Esophagus squamous epithelium (tissue), 5 donors: ENCODE data around the gene AK1. TPM values are rescaled to one million over a fixed set of nuclear protein-coding genes. Genes with fewer than 3 reads are reported as not detected.

Experiments
- DNase-seq: peaks from one replicate; lab custom pipeline; 2025; lab: John Stamatoyannopoulos, UW
- H3K27ac ChIP-seq, 4 donors: fragments of 200-600 bp; sonication (generic); one replicate each; pipeline ENCODE4 v1.5.1; 2016 to 2019; ENCODE audit warnings: mild to moderate bottlenecking in 1 of 4
- H3K27me3 ChIP-seq, 4 donors: fragments of 200-600 bp; sonication (generic); 1 replicate in 3 of 4; 2 replicates in 1 of 4; pipeline versions ENCODE4 v1.5.1 to v1.6.0; 2017 to 2021; ENCODE audit warnings: antibody characterized with exemption in 1 of 4
- H3K36me3 ChIP-seq, 3 donors: fragments of 200-600 bp; sonication (generic); one replicate each; pipeline ENCODE4 v1.5.1; 2016 to 2019
- H3K4me1 ChIP-seq, 3 donors: fragments of 200-600 bp; sonication (generic); one replicate each; pipeline ENCODE4 v1.5.1; 2017 to 2019
- H3K4me3 ChIP-seq, 4 donors: fragments of 200-600 bp; sonication (generic); 1 replicate in 3 of 4; 2 replicates in 1 of 4; pipeline ENCODE4 v1.5.1; 2016 to 2019; ENCODE audit warnings: mild to moderate bottlenecking in 2 of 4, moderate library complexity in 1 of 4
- H3K9me3 ChIP-seq, 3 donors: fragments of 200-600 bp; sonication (generic); one replicate each; pipeline ENCODE4 v1.5.1; 2016 to 2019
- POLR2A ChIP-seq, 4 donors: fragments of 450-650 bp; IDR thresholded peaks; one replicate each; pipeline ENCODE4 v1.6.1; 2017; ENCODE audit warnings: antibody characterized with exemption in 4 of 4, mild to moderate bottlenecking in 4 of 4, moderate library complexity in 3 of 4
- WGBS, 2 donors: methylation state at CpG; one replicate each; pipeline ENCODE4 v1.1.5; 2018; 5-methylcytosine and 5-hydroxymethylcytosine counted together
- intact Hi-C: fragments of 100-400 bp; cut with DNase I; formaldehyde crosslinking; loops from one replicate; pipeline ENCODE4 v1.15.0; 2022
- total RNA-seq, 4 donors: library from RNA; depleted of rRNA; stranded (reverse); fragments of >200 nt; gene quantifications; one replicate each; pipeline ENCODE4 v1.1.0, GENCODE V29; 2016
- TF ChIP-seq, protein P1 (sequence below), 6 experiments: fragments of 450-650 bp in 4 of 6; fragments of 200-600 bp in 2 of 6; sonication (generic) in 2 of 6; IDR thresholded peaks; one replicate each; pipeline ENCODE4 v1.5.1; 2016 to 2019; ENCODE audit warnings: antibody characterized with exemption in 6 of 6, mild to moderate bottlenecking in 4 of 6, moderate library complexity in 4 of 6
- donor health status: DM: yes; HTN: yes; CAD: no.

The AK1 gene
- total RNA-seq, 4 donors from 2014 or later: 11.1 to 36.1 (median 26.8) TPM

DNA sequence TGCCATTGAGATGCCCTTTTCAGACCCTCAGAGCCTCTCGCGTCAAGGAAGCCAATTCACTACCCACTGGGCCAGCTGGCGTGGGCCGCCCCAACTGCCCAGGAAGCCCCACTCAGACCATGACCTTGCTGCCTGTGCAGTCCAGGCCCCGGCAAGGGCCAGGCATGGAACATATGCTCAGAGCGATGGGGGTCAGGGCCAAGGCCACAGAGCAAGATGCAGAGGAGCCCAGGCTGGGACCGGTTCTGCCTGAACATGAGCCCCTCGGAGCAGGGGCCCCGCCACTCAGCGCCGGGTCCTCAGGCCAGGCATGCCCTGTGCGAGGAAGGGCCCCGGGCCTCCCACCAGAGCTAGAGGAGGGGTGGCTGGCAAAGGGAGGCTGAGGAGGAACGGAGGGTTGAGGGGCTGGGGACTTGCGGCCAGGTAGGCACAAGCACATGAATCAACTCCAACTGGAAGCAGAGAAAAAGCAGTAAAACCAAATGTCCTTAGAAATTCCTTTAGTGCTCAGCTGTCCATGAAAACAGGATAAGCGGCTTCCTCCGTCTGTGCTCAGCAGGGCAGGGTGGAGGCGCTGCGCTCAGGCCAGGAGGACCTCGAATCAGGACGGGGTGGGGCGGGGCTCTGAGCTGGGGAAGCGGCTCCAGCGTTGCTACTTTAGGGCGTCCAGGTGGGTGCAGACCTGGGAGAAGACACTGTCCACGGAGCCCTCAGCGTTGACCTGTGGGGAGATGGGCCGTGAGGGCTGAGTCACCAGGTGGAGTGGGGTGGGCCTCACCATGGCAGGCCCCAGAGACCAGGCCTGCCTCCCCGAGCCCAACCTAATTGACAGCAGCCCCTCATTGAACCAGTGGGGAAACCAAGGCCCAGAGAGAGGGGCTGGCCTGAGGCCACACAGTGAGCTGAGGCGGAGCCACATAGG is 9.9 kb downstream of the AK1 start:
- Histone ChIP-seq H3K4me3 (peak overlapping the region in 1 of 4 donors; percentile 3), H3K27ac (peak overlapping the region in 3 of 4 donors; percentile 30 to 63 (median 55)), H3K27me3 (no peaks in the 10 kb centered on the region), H3K9me3 (no peaks in the 10 kb centered on the region), H3K4me1 (peaks cover 0 to 24% (median under 1%) of the 10 kb centered on the region in 3 donors), H3K36me3 (peaks cover 0 to 44% (median 9%) of the 10 kb centered on the region in 3 donors)
- WGBS, 2 donors: 72 to 91% methylated on average over 11 to 12 of the region's 30 CpGs
- intact Hi-C loops: no loop called here
- DNase-seq: no peak
- no peak for TF ChIP-seq POLR2A (IDR thresholded peaks at IDR 0.05)
- TF ChIP-seq, protein P1, sequence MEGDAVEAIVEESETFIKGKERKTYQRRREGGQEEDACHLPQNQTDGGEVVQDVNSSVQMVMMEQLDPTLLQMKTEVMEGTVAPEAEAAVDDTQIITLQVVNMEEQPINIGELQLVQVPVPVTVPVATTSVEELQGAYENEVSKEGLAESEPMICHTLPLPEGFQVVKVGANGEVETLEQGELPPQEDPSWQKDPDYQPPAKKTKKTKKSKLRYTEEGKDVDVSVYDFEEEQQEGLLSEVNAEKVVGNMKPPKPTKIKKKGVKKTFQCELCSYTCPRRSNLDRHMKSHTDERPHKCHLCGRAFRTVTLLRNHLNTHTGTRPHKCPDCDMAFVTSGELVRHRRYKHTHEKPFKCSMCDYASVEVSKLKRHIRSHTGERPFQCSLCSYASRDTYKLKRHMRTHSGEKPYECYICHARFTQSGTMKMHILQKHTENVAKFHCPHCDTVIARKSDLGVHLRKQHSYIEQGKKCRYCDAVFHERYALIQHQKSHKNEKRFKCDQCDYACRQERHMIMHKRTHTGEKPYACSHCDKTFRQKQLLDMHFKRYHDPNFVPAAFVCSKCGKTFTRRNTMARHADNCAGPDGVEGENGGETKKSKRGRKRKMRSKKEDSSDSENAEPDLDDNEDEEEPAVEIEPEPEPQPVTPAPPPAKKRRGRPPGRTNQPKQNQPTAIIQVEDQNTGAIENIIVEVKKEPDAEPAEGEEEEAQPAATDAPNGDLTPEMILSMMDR (IDR thresholded peaks at IDR 0.05): no peak

DNA sequence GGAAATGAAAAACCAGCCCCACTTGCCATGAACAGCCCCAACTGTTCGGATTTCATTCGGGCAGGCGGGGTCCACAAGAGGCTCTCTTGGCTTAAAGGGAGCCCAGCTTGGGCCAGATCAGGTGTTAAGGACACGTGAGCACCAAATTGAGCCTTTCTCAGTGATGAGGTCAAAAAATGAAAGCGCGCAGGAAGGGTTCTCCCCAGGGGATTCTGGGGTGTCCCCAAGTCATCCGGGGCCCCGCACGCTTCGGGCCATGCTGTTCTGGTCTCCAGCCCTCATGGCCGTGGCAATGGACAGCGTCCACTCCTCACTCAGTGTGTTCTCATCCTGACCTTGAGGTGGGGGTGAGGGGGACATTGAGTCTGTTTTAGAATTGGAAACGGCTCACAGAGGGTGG is 10.9 kb downstream of the AK1 start:
- TF ChIP-seq, protein P1 (IDR thresholded peaks at IDR 0.05): no peak
- TF ChIP-seq POLR2A (IDR thresholded peaks at IDR 0.05): no peak
- 75 to 93% methylated on average over 9 to 11 of the region's 13 CpGs for WGBS, 2 donors
- peak overlapping the region in 1 of 4 donors; percentile 14 for H3K27ac ChIP-seq
- H3K4me3 ChIP-seq: no peak overlapping the region
- peaks cover 0 to 34% (median 9%) of the 10 kb centered on the region in 3 donors for H3K36me3 ChIP-seq
- H3K27me3 ChIP-seq: no peaks in the 10 kb centered on the region
- peaks cover 10 to 35% (median 11%) of the 10 kb centered on the region in 3 donors for H3K4me1 ChIP-seq
- DNase-seq: no peak
- intact Hi-C loops: no loop called here
- no peaks in the 10 kb centered on the region for H3K9me3 ChIP-seq

DNA sequence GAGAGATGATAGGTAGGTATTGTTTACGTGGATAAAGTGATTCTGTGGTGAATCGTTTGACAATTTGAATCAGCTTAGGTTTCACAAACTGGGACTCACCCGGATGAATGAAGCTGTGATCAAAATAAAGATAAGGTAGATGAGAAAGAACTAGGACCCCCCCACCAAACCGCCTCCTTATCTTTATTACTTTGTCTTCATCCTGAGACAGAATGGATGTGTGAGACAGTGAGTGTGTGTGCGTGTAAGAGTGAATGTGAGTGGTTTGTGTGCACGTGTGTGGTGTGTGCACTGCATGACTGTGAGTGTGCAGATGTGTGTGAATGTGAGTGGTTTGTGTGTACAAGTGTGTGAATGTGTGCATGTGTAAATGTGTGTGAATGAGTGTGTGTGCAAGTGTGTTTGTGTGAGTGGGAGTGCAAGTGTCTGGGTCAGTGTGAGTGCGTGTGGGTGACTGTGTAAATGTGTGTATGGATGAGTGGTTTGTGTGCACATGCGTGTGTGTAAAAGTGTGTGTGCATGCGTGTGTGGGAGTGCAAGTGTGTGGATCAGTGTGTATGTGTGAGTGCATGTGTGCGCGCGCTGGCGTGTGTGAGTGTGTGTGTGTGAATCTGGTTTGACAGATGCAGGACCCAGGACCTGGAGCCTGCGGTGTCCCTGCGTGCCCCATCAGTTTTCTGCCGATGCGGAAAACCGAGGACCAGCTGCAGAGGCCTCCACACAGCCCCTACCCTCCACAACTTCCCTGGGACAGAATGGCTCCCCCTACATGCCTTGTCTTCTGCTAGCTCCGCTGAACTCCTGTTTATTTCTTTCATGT is 11.6 kb downstream of the AK1 start:
- Histone ChIP-seq H3K4me3 (no peak overlapping the region), H3K9me3 (no peaks in the 10 kb centered on the region), H3K27me3 (no peaks in the 10 kb centered on the region), H3K4me1 (peaks cover 12 to 42% (median 17%) of the 10 kb centered on the region in 3 donors), H3K27ac (no peak overlapping the region), H3K36me3 (peaks cover 0 to 27% (median 9%) of the 10 kb centered on the region in 3 donors)
- TF ChIP-seq, protein P1 (IDR thresholded peaks at IDR 0.05): no peak
- no peak for TF ChIP-seq POLR2A (IDR thresholded peaks at IDR 0.05)
- intact Hi-C loops: no loop called here
- DNase-seq: no peak
- WGBS, 2 donors: 66 to 74% methylated on average over 19 of the region's 19 CpGs

DNA sequence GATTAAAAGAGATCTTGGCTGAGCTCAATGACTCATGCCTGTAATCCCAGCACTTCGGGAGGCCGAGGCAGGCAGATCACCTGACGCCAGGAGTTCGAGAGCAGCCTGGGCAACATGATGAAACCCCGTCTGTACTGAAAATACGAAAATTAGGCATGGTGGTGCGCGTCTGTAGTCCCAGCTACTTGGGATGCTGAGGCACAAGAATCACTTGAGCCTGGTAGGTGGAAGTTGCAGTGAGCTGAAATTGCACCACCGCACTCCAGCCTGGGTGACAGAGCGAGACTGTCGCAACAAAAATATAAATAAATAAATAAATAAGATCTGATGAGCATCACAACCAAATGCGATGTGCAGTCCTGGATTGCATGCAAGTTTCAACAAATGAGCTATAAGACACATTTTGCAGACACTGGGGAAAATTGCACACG is 14.3 kb downstream of the AK1 start:
- Histone ChIP-seq H3K27ac (peak overlapping the region in 2 of 4 donors; percentile 77 to 82), H3K9me3 (no peaks in the 10 kb centered on the region), H3K4me3 (no peak overlapping the region), H3K4me1 (peaks cover 12 to 39% (median 22%) of the 10 kb centered on the region in 3 donors), H3K36me3 (peaks cover 0 to 10% (median 5%) of the 10 kb centered on the region in 3 donors), H3K27me3 (no peaks in the 10 kb centered on the region)
- intact Hi-C loops: no loop called here
- 73 to 77% methylated on average over 10 to 13 of the region's 13 CpGs for WGBS, 2 donors
- DNase-seq: no peak
- no peak for TF ChIP-seq POLR2A (IDR thresholded peaks at IDR 0.05)
- TF ChIP-seq, protein P1 (IDR thresholded peaks at IDR 0.05): no peak
